ENCODE data around the gene ATG16L1.
"Not testable (repeated sequence)": the region's sequence is repeated elsewhere in the genome, so short reads cannot be mapped to it uniquely, and the experiment has no call there.

The ATG16L1 gene

GRCh38 chr2:233329489-233330135, 78.1 kb downstream of the ATG16L1 start:
- DNase-seq (ENCODE audit: low read depth in 1 of 2, low spot score in 1 of 2), result no peak

DNA sequence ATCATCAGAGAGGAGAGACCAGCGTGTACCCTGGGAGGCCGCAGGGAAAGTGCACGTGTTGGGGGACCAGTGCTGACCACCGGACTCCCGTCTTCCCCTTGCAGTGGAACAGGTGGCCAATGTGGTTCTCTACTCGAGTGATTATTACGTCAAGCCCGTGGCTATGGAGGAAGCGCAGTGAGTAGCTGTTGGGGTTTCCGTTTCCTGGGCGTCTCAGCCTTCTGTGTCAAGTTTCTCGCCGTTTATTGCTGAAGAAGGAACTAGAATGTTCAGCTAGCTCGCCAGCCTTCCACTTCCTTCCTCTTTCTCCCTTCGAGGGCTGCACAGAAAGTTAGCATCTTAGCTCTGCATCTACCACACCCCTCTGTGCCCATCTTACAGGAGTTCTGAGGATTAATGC, 80.1 kb downstream of the ATG16L1 start:
- DNase-seq (ENCODE audit: low read depth in 1 of 2, low spot score in 1 of 2), result peak in 1 of 2 donors; percentile 52

DNA sequence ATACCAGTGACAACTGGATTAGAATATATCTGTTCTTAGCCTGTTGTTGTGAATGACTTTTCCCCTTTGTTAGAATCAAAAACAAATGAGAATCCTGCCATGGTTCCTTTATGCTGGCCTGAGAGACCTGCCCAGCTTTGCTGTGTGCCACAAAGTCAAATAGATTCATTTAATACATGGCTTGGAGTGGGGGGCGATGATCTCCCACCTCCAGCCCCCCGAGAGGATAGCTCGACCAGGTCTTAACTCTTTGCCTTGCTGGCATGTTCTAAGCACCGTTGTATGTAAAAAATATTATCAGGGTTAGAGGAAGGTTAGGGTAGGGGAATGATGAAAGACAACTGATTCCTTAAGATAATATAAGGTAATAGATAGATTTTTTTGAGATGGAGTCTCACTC, 80.7 kb downstream of the ATG16L1 start:
- no peak for DNase-seq (ENCODE audit: low read depth in 1 of 2, low spot score in 1 of 2)

DNA sequence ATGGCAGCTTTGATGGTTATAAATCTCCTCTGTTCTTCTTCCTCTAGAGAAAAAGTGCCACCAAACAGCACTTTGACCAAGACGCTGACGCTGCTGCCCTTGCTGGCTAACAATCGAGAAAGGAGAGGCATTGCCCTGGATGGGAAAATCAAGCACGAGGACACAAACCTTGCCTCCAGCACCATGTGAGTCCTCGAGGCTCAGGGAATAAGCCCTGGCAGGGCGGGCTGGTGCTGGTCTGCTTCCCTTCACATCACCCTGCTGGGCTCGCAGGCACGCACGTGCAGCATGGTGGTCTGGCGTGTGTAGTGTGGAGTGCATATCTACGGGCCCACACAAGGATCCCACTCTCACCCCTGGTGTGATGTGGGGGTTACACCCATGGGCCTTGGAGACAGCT, 83.4 kb downstream of the ATG16L1 start:
- no peak for DNase-seq (ENCODE audit: low read depth in 1 of 2, low spot score in 1 of 2)

DNA sequence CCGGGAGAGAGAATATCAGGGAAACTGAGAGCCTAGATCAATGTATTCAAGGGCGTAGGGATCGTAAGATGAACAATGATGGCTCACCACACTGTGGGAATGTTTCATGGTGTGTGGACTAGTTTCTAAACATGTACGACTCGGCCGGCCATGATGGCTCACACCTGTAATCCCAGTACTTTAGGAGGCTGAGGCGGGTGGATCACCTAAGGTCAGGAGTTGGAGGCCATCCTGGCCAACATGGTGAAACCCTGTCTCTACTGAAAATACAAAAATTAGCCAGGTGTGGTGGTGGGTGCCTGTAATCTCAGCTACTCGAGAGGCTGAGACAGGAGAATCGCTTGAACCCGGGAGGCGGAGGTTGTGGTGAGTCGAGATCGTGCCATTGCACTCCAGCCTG, 84.6 kb downstream of the ATG16L1 start:
- not testable (repeated sequence) for DNase-seq (ENCODE audit: low read depth in 1 of 2, low spot score in 1 of 2)

GRCh38 chr2:233336541-233336940, 85.1 kb downstream of the ATG16L1 start:
- no peak for DNase-seq (ENCODE audit: low read depth in 1 of 2, low spot score in 1 of 2)

GRCh38 chr2:233338046-233338445, 86.6 kb downstream of the ATG16L1 start:
- no peak for DNase-seq (ENCODE audit: low read depth in 1 of 2, low spot score in 1 of 2)

GRCh38 chr2:233338812-233339368, 87.4 kb downstream of the ATG16L1 start:
- no peak for DNase-seq (ENCODE audit: low read depth in 1 of 2, low spot score in 1 of 2)

- DNase-seq (ENCODE audit: low read depth in 1 of 2, low spot score in 1 of 2), result no peak
Observed at GRCh38 chr2:233339427-233339826, 88.0 kb downstream of the ATG16L1 start.

GRCh38 chr2:233341296-233341695, 89.8 kb downstream of the ATG16L1 start:
- no peak for DNase-seq (ENCODE audit: low read depth in 1 of 2, low spot score in 1 of 2)

GRCh38 chr2:233342301-233342700, 90.8 kb downstream of the ATG16L1 start:
- no peak for DNase-seq (ENCODE audit: low read depth in 1 of 2, low spot score in 1 of 2)

GRCh38 chr2:233343171-233343705, 91.8 kb downstream of the ATG16L1 start:
- no peak for DNase-seq (ENCODE audit: low read depth in 1 of 2, low spot score in 1 of 2)
